IPS DF 19.7 (cell line): ENCODE data around the gene CARD8.
A peak's percentile ranks its signal among the peaks of the same experiment; 100 is the strongest.

Experiments
- DNase-seq: peaks from one replicate; pipeline ENCODE4 v3.0.0-alpha.2; 2013; ENCODE audit warnings: low read depth, low spot score

CARD8 gene

GRCh38 chr19:48206397-48207093 is 49.2 kb downstream of the CARD8 start:
- no peak for DNase-seq

DNA sequence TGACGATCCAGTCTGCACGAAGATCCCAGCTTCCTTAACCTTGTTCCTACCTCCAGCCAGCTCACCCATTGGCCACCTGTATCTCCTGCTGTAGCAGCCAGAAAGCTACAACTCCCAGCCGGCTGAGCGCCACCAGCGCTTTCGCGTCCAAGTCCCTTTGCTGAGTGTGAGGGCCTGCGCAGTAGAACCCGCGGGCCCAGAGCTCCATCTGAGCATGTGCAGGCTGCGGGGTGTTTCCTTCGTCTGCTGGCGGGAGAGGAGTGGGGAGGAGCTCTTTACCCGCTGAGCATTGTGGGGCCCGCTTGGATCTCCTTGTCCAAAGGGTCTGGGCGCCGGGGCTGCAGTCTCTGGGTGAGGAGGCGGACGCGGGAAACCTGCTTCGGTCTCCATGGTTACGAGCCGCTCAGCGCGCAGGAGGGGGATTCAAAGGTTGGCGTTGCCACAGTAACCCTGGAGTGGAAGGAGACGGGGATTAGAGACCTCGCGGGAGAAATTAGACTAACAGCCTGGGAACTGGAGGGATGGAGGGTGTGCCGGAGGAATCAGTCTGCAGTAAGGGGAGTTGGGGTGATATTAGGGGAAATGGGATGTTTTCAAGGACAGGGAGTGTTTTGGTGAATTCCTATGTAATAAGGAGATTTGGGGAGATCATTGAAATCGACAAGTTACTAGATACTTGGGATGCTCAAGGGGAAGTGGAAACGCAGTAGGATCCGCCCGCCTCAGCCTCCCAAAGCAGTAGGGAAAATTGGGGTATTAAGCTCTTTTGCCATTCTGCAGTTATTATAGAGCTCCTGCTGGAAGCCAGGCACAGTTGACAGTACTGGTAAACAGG is 51.7 kb downstream of the CARD8 start:
- peak; percentile 97 for DNase-seq

DNA sequence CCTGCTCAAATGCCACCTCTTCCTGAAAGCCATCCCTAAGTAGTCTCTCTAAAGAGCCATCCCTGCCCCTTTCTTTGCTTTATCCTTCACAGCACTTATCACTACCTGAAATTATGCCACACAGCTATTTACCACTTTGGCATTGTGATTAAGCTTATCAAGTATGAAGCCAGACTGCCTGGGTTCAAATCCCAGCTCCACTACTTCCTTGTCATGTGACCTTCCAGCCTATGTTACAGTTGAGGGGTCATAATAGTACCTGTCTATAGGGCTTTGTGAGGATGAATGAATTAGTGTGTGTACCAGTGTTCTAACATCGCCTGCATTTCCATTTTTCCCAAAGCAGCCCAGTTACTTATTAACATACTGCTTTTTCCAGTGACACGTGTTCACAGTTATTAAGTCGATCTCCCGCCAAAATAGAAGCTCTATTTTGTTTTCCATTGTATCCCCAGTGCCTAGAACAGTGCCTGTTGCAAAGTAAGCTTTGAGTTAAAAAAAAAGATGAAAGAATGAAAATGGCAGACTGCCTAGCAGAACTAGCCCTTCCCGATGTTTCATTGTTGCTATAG is 52.4 kb downstream of the CARD8 start:
- DNase-seq = no peak

GRCh38 chr19:48196933-48197665 is 58.6 kb downstream of the CARD8 start:
- DNase-seq = no peak

DNA sequence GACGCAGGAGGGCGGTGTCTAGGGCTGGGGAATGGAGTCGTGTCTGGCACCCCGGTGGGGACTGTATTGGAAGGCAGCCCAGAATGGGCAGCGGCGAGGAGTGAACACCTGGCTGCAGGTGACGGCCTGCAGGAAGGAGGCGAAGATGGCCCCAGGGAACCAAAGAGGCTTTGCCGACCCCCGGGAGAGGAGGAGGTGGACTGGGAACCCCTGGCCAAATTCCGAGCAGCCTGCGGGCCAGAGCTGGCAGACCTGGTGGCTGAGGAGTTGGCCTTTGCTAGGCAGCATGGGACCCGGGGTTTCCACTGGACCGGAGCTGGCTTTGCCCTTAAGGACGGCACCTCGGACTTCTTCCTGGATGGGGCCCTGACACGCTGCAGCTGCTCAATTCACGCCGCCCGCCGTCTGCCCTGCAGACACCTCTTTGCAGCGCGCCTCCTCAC is 59.4 kb downstream of the CARD8 start:
- no peak for DNase-seq

DNA sequence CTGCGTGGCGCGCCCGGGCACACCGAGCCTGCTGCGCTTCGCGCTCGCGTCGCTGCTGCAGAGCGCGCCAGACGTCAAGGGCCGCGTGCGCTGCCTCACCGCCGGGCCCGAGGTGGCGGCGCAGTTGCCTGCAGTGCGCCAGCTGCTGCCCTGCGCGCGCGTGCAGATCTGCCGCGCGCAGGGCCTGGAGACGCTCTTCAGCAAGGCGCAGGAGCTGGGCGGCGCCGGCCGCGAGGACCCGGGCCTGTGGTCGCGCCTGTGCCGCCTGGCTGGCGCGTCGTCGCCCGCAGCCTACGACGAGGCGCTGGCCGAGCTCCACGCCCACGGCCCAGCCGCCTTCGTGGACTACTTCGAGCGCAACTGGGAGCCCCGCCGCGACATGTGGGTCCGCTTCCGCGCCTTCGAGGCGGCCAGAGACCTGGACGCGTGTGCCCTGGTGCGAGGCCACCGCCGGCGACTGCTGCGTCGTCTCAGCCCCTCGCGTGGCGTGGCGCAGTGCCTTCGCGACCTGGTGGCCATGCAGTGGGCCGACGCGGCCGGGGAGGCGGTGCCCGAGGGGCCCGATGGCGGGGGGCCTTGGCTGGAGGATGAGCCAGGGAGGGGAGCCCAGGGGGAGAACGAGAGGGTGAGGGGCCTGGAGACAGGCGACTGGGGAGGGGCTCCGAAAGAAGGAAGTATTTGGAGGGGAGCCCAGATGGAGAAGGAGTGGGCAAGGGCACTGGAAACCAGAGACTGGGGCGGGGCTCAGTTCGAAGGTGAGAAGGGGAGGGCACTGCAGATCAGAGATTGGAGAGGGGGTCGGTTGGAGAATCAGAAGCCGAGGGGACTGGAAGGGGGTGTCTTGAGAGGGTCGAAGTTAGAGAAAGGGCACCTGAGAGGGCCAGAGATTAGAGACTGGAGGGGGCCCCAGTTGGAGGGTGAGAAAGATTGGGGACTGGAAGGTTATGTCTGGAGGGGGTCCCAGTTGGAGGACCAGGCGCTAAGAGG is 60.6 kb downstream of the CARD8 start:
- DNase-seq = no peak

- DNase-seq = no peak
These were observed 61.5 kb downstream of the CARD8 start for GRCh38 chr19:48194041-48194843.

GRCh38 chr19:48192750-48193149 is 63.0 kb downstream of the CARD8 start:
- no peak for DNase-seq

GRCh38 chr19:48190885-48191284 is 64.8 kb downstream of the CARD8 start:
- no peak for DNase-seq

DNA sequence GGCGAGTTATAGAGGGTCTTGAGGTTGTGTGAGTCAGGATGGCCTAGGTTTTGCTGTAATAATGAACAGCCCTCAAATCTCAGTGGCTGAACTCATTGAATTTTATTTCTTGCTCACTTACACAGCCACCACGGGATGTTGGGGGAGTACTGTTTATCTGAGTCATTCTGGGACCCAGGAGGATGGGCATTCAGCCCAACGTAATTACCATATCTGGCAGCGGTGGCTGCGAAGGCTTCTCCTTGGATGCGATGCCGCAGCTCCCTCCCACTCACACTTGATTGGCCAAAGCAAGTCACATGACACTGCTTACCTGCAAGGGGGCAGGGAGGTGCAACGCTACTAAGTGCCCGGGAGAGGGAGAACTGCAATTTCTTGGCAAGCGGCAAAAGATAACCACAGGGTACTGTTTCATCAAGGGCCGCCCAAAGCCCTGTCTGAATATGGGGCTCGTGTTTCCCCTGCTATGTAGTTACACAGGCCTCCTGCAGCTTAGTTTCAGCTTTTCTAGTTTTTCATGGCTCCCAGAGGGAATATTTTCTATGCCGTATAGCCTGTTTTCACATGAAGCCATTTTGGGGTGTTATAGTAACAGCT is 65.3 kb downstream of the CARD8 start:
- DNase-seq = peak; percentile 97

DNA sequence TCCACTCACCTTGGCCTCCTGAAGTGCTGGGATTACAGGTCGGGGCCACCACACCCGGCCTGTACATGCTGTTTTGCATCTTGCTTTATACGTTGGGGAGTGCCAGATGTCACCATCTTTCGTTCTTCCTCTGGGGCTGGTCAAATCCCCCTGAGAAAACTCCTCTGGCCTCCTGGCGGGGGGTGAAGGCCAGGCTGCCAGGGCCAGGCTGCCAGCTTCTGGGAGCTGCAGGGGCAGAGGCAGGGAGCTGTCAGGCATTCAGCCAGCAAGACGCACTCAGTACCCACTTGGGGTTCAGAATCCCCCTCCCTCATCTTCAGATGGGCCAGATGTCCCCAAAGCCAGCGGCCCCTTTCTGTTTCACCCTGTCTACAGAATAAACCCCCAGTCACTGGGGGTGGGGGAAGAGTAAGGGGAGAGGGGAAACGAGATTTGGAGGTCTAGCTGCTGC is 69.1 kb downstream of the CARD8 start:
- DNase-seq = no peak

DNA sequence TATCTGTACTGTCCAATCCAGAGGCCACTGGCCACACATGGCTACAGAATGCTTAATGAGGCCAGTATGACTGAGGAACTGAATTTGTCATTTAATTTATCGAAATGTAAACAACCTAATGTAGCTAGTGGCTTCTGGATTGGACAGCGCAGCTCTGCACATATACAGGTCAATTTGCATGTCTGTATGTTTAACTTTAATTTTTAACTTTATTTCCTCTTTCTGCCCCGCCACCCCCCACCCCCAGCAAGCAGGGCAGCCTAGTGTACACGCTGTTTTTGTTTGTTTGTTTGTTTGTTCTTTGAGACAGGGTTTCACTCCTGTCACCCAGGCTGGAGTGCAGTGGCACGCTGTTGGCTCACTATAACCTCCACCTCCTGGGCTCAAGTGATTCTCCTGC is 69.7 kb downstream of the CARD8 start:
- DNase-seq = no peak

GRCh38 chr19:48183356-48183755 is 72.4 kb downstream of the CARD8 start:
- no peak for DNase-seq

GRCh38 chr19:48182434-48182833 is 73.3 kb downstream of the CARD8 start:
- no peak for DNase-seq

GRCh38 chr19:48181505-48181904 is 74.2 kb downstream of the CARD8 start:
- no peak for DNase-seq

DNA sequence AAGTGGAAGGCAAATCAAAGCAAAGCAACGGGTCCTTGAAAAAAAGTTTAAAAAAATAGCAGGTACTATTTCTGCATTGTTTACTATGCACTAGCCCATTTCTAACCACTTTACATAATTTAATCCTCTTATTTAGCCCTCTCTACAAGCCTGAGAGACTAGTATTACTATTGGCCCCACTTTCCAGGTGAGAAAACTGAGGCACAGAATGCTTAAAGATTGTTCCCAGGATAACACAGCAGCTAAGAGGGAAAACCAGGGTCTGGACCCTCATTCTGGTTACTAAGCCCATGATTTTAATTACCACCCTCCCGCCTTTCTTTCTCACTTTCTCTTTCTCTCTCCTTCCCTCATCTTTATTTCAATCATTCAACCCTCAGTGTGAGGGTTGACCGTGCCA is 79.5 kb downstream of the CARD8 start:
- DNase-seq = no peak

- no peak for DNase-seq
These were observed 80.1 kb downstream of the CARD8 start for GRCh38 chr19:48175578-48175977.

DNA sequence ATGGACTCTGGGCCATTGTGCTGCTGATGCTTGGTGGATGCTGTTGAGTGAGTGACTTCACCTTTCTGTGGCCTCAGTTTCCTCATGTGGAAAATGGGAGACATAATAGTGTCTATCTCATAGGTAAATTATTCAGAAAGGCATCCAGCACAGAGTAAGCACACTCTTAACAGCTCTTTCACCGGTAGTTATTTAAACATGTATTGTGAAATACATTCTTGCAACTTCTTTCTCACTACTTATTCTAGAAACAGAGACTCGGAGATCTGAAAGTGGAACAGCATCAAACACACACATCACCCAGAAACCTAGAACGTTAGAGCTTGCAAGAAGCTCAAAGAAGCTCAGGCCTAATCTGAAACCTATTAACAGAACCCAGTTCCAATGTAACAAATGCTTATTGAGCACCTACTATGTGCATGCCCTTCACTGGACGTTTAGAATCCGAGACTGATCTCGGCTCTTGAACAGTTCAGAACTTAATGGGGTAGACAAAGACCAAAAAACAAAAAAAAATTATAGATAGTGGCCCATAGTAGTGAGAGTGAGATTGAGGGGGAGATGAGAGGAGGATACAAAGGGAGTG is 81.2 kb downstream of the CARD8 start:
- DNase-seq = no peak

DNA sequence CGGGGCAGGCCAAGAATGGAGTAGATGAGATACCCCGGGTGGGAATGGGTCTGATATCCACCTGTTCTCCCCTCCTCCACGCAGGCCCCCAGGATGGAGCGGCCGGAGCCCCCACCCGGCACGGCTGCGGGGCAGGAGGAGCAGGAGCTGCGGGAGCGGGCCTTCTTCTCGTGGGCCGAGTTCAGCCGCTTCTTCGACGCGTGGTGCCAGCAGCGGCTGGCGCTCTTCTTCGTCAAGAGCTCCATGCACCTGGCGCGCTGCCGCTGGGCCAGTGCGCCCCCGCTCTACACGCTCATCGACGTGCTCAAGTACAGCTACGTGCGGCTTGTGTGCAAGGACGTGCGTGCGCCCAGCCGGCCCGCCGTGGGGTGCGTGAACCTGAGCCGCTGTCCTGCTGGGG is 84.0 kb downstream of the CARD8 start:
- no peak for DNase-seq
